DND-41 (cell line): ENCODE results near the gene OR10H1.
A peak's percentile ranks its signal among the peaks of the same experiment; 100 is the strongest.
"Not testable (repeated sequence)": the region's sequence is repeated elsewhere in the genome, so short reads cannot be mapped to it uniquely, and the experiment has no call there.

Experiments used
- ATAC-seq: fragments of 200-7000 bp; cut with Tn5 transposase; 3 replicates; pipeline ENCODE4 v1.9.1; 2021; ENCODE audit warnings: low read depth; ENCODE audit not compliant: insufficient read depth
- DNase-seq: peaks from one replicate; pipeline ENCODE4 v3.0.0-alpha.2; 2020
- H2AFZ ChIP-seq: 2 replicates; pipeline ENCODE4 v1.6.0; 2012; ENCODE audit warnings: low read depth, low read length
- H3K27ac ChIP-seq: 2 replicates; pipeline ENCODE4 v1.5.1; 2012; ENCODE audit warnings: low read length, inconsistent platforms
- H3K27me3 ChIP-seq: fragments of 200-600 bp; sonication (generic); 2 replicates; pipeline ENCODE4 v1.6.0; 2012; ENCODE audit warnings: low read length, mild to moderate bottlenecking, inconsistent platforms; ENCODE audit not compliant: insufficient read depth, poor library complexity
- H3K36me3 ChIP-seq: 2 replicates; pipeline ENCODE4 v1.5.1; 2012; ENCODE audit warnings: low read length, inconsistent platforms; ENCODE audit not compliant: insufficient read depth
- H3K4me1 ChIP-seq: 2 replicates; pipeline ENCODE4 v1.5.1; 2012; ENCODE audit warnings: mild to moderate bottlenecking, low read length; ENCODE audit not compliant: insufficient read depth
- H3K4me2 ChIP-seq: 2 replicates; pipeline ENCODE4 v1.6.0; 2012; ENCODE audit warnings: mild to moderate bottlenecking, moderate library complexity, low read length, inconsistent platforms; ENCODE audit not compliant: insufficient read depth
- H3K4me3 ChIP-seq, 2 experiments: fragments of 200-600 bp in 1 of 2; shearing (Covaris generic) in 1 of 2; 2 replicates each; pipeline ENCODE4 v1.5.1; 2012 to 2016; ENCODE audit warnings: inconsistent platforms in 2 of 2, low read length in 2 of 2, mild to moderate bottlenecking in 2 of 2, low read depth in 1 of 2, moderate library complexity in 1 of 2
- H3K79me2 ChIP-seq: 2 replicates; pipeline ENCODE4 v1.6.0; 2012; ENCODE audit warnings: low read length, inconsistent platforms; ENCODE audit not compliant: insufficient read depth
- H3K9ac ChIP-seq: 2 replicates; pipeline ENCODE4 v1.6.0; 2012; ENCODE audit warnings: low read depth, mild to moderate bottlenecking, inconsistent platforms, low read length, moderate library complexity
- H3K9me3 ChIP-seq: 2 replicates; pipeline ENCODE4 v1.5.1; 2012; ENCODE audit warnings: low read length, moderate library complexity, mild to moderate bottlenecking, inconsistent platforms; ENCODE audit not compliant: insufficient read depth, severe bottlenecking
- H4K20me1 ChIP-seq: 2 replicates; pipeline ENCODE4 v1.6.0; 2012; ENCODE audit warnings: low read length; ENCODE audit not compliant: insufficient read depth
- EZH2 ChIP-seq: IDR thresholded peaks from 3 replicates; pipeline ENCODE4 v1.6.1; 2012; ENCODE audit warnings: borderline replicate concordance, low read depth, mild to moderate bottlenecking, moderate library complexity, low read length, inconsistent platforms; ENCODE audit not compliant: severe bottlenecking
- TF ChIP-seq, protein P1 (sequence below): IDR thresholded peaks from 2 replicates; pipeline ENCODE4 v1.5.1; 2012; ENCODE audit warnings: borderline replicate concordance, low read length, moderate library complexity, mild to moderate bottlenecking; ENCODE audit not compliant: poor library complexity, severe bottlenecking; ENCODE audit errors: extremely low read depth

The OR10H1 gene

DNA sequence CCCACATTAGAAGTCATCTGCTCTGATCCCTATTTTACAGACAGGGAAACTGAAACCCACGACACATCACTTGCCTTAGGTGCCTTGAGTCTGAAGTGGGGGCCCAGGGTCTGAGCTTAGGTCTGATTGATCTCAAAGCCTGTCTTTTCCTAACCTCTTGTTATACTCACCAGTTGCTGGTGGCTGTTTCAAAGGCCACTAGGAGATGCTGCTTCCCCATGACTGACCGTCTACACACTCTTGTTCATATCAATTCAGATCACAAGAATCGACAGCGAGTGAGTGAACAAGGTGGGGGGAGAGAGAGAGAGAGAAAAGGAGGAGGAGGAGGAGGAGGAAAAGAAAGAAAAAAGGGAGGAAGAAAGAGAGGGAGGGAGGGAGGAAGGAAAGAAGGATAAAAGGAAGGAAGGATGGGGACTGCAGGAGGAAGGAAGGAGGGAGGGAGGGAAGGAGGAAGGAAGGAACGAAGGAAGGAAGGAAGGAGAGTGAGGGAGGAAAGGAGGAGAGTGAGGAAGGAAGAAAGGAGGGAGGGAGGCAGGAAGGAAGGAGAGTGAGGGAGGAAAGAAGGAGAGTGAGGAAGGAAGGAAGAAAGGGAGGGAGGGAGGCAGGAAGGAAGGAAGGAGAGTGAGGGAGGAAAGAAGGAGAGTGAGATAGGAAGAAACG, 3.3 kb downstream of the OR10H1 start:
- H3K36me3 ChIP-seq: no peaks in the 10 kb centered on the region
- no peaks in the 10 kb centered on the region for H3K9me3 ChIP-seq
- H3K4me3 ChIP-seq: no peak overlapping the region
- ATAC-seq (no peak), DNase-seq (no peak)
- no peaks in the 10 kb centered on the region for H4K20me1 ChIP-seq
- no peak overlapping the region for H3K4me2 ChIP-seq
- no peaks in the 10 kb centered on the region for H3K4me1 ChIP-seq
- H3K27me3 ChIP-seq: no peaks in the 10 kb centered on the region
- H3K27ac ChIP-seq: no peak overlapping the region
- no peaks in the 10 kb centered on the region for H3K79me2 ChIP-seq
- H3K9ac ChIP-seq: no peak overlapping the region
- no peak overlapping the region for H2AFZ ChIP-seq
- TF ChIP-seq, protein P1, sequence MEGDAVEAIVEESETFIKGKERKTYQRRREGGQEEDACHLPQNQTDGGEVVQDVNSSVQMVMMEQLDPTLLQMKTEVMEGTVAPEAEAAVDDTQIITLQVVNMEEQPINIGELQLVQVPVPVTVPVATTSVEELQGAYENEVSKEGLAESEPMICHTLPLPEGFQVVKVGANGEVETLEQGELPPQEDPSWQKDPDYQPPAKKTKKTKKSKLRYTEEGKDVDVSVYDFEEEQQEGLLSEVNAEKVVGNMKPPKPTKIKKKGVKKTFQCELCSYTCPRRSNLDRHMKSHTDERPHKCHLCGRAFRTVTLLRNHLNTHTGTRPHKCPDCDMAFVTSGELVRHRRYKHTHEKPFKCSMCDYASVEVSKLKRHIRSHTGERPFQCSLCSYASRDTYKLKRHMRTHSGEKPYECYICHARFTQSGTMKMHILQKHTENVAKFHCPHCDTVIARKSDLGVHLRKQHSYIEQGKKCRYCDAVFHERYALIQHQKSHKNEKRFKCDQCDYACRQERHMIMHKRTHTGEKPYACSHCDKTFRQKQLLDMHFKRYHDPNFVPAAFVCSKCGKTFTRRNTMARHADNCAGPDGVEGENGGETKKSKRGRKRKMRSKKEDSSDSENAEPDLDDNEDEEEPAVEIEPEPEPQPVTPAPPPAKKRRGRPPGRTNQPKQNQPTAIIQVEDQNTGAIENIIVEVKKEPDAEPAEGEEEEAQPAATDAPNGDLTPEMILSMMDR: no peak
- no peak for TF ChIP-seq EZH2

DNA sequence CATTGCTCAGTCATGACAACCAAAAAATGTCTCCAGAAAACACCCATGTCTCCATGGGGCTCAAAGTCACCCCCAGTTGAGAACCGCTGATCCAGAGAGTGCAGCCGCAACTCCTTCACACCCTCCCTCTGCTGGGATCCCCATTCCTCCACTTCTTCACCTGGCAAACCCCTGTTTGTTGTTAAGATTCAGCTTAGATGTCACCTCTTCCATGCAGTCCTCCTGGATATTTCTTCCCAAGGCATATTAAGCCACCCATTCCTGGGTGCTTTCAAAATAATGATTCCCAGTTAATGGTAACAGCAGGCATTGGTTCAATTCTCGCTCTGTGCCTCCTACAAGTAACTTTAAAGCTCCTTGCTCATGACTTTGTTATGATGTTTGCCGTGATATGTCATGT, 4.0 kb downstream of the OR10H1 start:
- Histone ChIP-seq H3K9me3 (no peaks in the 10 kb centered on the region), H3K27ac (no peak overlapping the region), H3K27me3 (no peaks in the 10 kb centered on the region), H2AFZ (no peak overlapping the region), H4K20me1 (no peaks in the 10 kb centered on the region), H3K9ac (no peak overlapping the region), H3K4me2 (no peak overlapping the region), H3K79me2 (no peaks in the 10 kb centered on the region), H3K4me1 (no peaks in the 10 kb centered on the region), H3K36me3 (no peaks in the 10 kb centered on the region), H3K4me3 (no peak overlapping the region)
- TF ChIP-seq EZH2: no peak
- TF ChIP-seq, protein P1: no peak
- no peak for DNase-seq
- no peak for ATAC-seq

DNA sequence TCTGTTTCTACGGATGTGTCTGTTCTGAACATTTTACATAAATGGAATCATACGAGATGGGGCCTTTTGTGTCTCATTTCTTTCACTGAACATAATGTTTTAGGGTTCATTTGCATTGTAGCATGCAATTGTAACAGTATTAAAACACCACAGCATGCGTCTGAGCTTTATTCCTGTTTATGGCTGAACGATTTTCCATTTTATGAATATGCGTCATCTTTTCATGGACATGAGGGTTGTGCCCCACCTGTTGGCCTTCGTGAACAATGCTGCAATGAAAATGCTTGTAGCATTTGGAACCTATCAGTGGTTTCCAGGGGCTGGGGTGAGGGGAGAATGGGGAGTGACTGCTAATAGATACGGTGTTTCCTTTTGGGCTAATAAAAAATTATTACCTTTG, 5.1 kb downstream of the OR10H1 start:
- Histone ChIP-seq H3K4me3 (no peak overlapping the region), H3K27me3 (no peaks in the 10 kb centered on the region), H4K20me1 (no peaks in the 10 kb centered on the region), H3K36me3 (no peaks in the 10 kb centered on the region), H3K79me2 (no peaks in the 10 kb centered on the region), H3K4me1 (no peaks in the 10 kb centered on the region), H3K9me3 (no peaks in the 10 kb centered on the region), H3K4me2 (no peak overlapping the region), H3K9ac (no peak overlapping the region), H2AFZ (no peak overlapping the region), H3K27ac (no peak overlapping the region)
- TF ChIP-seq, protein P1: peak; percentile 30
- no peak for TF ChIP-seq EZH2
- no peak for DNase-seq
- no peak for ATAC-seq

DNA sequence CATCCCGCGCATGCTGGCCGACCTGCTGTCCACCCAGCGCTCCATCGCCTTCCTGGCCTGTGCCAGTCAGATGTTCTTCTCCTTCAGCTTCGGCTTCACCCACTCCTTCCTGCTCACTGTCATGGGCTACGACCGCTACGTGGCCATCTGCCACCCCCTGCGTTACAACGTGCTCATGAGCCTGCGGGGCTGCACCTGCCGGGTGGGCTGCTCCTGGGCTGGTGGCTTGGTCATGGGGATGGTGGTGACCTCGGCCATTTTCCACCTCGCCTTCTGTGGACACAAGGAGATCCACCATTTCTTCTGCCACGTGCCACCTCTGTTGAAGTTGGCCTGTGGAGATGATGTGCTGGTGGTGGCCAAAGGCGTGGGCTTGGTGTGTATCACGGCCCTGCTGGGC, 21.2 kb downstream of the OR10H1 start:
- H3K9me3 ChIP-seq, ATAC-seq, H3K27ac ChIP-seq, H3K4me3 ChIP-seq, H3K4me1 ChIP-seq, H3K36me3 ChIP-seq, DNase-seq, H3K9ac ChIP-seq, H3K27me3 ChIP-seq, H2AFZ ChIP-seq, H4K20me1 ChIP-seq, H3K4me2 ChIP-seq, H3K79me2 ChIP-seq: not testable (repeated sequence)
